ENCODE results near the gene LCP1. TPM values are rescaled to one million over a fixed set of nuclear protein-coding genes. Genes with fewer than 3 reads are reported as not detected.

The LCP1 gene
- total and polyA plus RNA-seq, 9 of the 15 experiments (the other 6 are each of a cell fraction or from before 2014, with no cell fraction given) = 83.0 to 255 (median 163) TPM

DNA sequence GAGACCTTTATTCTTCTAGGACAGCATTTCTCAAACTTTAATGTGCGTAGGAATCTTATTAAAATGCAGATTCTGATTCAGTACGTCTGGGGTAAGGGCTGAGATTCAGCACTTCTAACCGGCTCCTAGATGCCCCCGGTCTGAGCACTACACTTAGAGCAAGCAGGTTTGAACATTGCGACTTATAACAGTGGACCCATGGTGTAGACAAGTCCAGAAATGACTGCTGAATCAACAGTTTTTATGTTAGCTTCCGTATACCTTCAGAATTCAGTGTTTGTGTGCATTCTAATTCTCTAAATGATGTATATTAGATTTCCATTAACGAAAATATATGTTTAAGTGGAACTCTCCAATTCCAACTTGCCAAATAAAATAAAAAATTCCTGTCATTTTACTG, 59.7 kb downstream of the LCP1 start:
- Histone ChIP-seq H2AFZ (ENCODE audit: low read depth, low read length) (no peak overlapping the region), H3K4me2 (ENCODE audit: insufficient read depth, low read length) (no peak overlapping the region), H3K27me3 (ENCODE audit: control insufficient read depth in 2 of 2, insufficient read depth in 2 of 2, low read length in 2 of 2) (no peaks in the 10 kb centered on the region), H3K4me3 (no peak overlapping the region), H3K9ac (ENCODE audit: insufficient read depth in 1 of 2, low read depth in 2 of 2, low read length in 2 of 2) (no peak overlapping the region), H3K9me3 (replicated peaks; ENCODE audit: control insufficient read depth, insufficient read depth, low read depth, low read length) (no peaks in the 10 kb centered on the region), H3K79me2 (ENCODE audit: control insufficient read depth, insufficient read depth, low read length) (no peaks in the 10 kb centered on the region), H3K4me1 (replicated peaks in 1 of 2; ENCODE audit: control insufficient read depth in 2 of 2, insufficient read depth in 2 of 2, low read length in 2 of 2) (peaks cover 5 to 46% of the 10 kb centered on the region in 2 experiments; a peak in 4 of 5 replicates), H3K9me1 (ENCODE audit: control insufficient read depth, insufficient read depth, low read length) (no peaks in the 10 kb centered on the region), H4K20me1 (replicated peaks; ENCODE audit: control insufficient read depth, insufficient read depth, low read length) (no peaks in the 10 kb centered on the region), H3K27ac (ENCODE audit: extremely low read depth, low read depth, low read length) (no peak overlapping the region), H3K36me3 (ENCODE audit: control insufficient read depth, insufficient read depth, low read length) (peaks cover 16% of the 10 kb centered on the region; the same call in 2 of the 3 replicates)
- intact Hi-C loops (cut with micrococcal nuclease) (no loop called here), in situ Hi-C loops (cut with MboI) (no loop called here)
- CTCF ChIA-PET (ENCODE audit: low intra/inter-chr PET ratio) = no interaction called here
- WGBS (ENCODE audit: insufficient coverage, low coverage, missing lambda C conversion rate) = 86% methylated on average over 7 of the region's 7 CpGs
- POLR2A ChIA-PET = no interaction called here
- BruUV-seq (replicated peaks) = no TSS peak
- ATAC-seq = no peak
- no peak for FAIRE-seq
- no peak for DNase-seq (ENCODE audit: extremely low read depth in 1 of 4, low spot score in 3 of 4)
- TF ChIP-seq KDM2B (CRISPR knock-in tag; IDR thresholded peaks at IDR 0.05) (no peak), MAFF (IDR thresholded peaks at IDR 0.05; ENCODE audit: low read length) (peak; percentile 90), MAFG (tag; conservative IDR thresholded peaks at IDR 0.05) (peak; percentile 72), MAFK (IDR thresholded peaks at IDR 0.05; ENCODE audit: low read length) (peak; percentile 92), ZNF398 (CRISPR knock-in tag; IDR thresholded peaks at IDR 0.05) (no peak), GABPB2 (CRISPR knock-in tag; conservative IDR thresholded peaks at IDR 0.05) (no peak), PTTG1 (tag; IDR thresholded peaks at IDR 0.05; ENCODE audit: low read depth) (no peak), HMGXB4 (CRISPR knock-in tag; IDR thresholded peaks at IDR 0.05) (no peak), EHMT2 (IDR thresholded peaks at IDR 0.05) (no peak), ZBTB33 (CRISPR knock-in tag; IDR thresholded peaks at IDR 0.05) (no peak), SP2 (IDR thresholded peaks at IDR 0.05; ENCODE audit: extremely low read depth, low read depth, low read length, poor library complexity, severe bottlenecking) (no peak), ZNF316 (IDR thresholded peaks at IDR 0.05) (peak; percentile 91), SAFB2 (IDR thresholded peaks at IDR 0.05; ENCODE audit: borderline replicate concordance, low read depth, low read length, severe bottlenecking) (no peak), CBFA2T3 (IDR thresholded peaks at IDR 0.05) (no peak), ZNF324 (CRISPR knock-in tag; IDR thresholded peaks at IDR 0.05) (no peak)

All from K562 (cell line).